ENCODE data around the gene FBL. TPM values are rescaled to one million over a fixed set of nuclear protein-coding genes. Genes with fewer than 3 reads are reported as not detected.

FBL gene
- total and polyA plus RNA-seq, 2 of the 8 experiments (the other 6 are each of a cell fraction or from before 2014, with no cell fraction given), result 790 to 1,361 TPM

DNA sequence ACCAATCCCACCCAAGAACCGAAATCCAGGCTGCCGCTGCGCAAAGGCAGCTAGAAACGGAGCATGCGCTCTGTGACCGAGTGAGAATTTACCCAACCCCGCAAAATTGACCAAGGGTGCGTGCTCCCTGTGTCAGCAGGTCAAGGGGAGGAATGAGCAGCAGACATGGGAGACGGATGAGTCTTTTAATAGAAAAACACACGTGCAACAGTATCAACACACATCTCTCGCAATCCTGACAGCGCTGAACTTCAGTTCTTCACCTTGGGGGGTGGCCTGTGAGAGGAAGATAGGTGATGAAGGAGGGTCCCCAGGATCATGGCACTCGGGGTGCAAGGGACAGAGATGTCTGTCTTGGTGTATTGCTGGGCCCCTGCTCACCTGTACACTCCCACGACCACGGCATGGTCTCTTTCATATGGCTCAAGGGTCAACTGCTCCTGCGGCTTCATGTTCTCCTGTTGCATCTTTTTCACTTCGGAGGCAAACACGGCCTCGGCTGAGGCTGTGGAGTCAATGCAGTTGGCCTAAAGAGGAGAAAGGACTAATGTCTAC is 11.8 kb downstream of the FBL start (continued):
- TF ChIP-seq CHD7 (IDR thresholded peaks at IDR 0.05; ENCODE audit: insufficient replicate concordance, low read length) (no peak), SIX5 (IDR thresholded peaks at IDR 0.05; ENCODE audit: low read depth, low read length) (no peak), POLR2A (IDR thresholded peaks at IDR 0.05; ENCODE audit: control extremely low read depth in 1 of 2, low read depth in 2 of 2, low read length in 2 of 2) (no peak), RXRA (IDR thresholded peaks at IDR 0.05; ENCODE audit: insufficient read depth, low read depth, low read length) (no peak)
